Duodenal mucosa (tissue), 2 donors: ENCODE data around the gene POC1A.
"Not testable (repeated sequence)": the region's sequence is repeated elsewhere in the genome, so short reads cannot be mapped to it uniquely, and the experiment has no call there.

Experiments used
- H3K27ac ChIP-seq: one replicate; pipeline ENCODE4 v1.7.0; 2013; ENCODE audit warnings: low read depth, low read length
- H3K27me3 ChIP-seq, 2 donors: one replicate each; pipeline ENCODE4 v1.7.0; 2013; ENCODE audit warnings: low read length in 2 of 2, control low read depth in 1 of 2; ENCODE audit not compliant: insufficient read depth in 2 of 2, control insufficient read depth in 1 of 2
- H3K36me3 ChIP-seq, 2 donors: one replicate each; pipeline ENCODE4 v1.7.0; 2013; ENCODE audit warnings: low read length in 2 of 2, control low read depth in 1 of 2; ENCODE audit not compliant: insufficient read depth in 2 of 2, control insufficient read depth in 1 of 2
- H3K4me1 ChIP-seq, 2 donors: one replicate each; pipeline ENCODE4 v1.7.0; 2013; ENCODE audit warnings: low read length in 2 of 2, control low read depth in 1 of 2; ENCODE audit not compliant: insufficient read depth in 2 of 2, control insufficient read depth in 1 of 2
- H3K4me3 ChIP-seq, 2 donors: one replicate each; pipeline ENCODE4 v1.7.0; 2013; ENCODE audit warnings: low read length in 2 of 2, low read depth in 1 of 2
- H3K9ac ChIP-seq, 2 donors: one replicate each; pipeline ENCODE4 v1.7.0; 2013; ENCODE audit warnings: low read length in 2 of 2, low read depth in 1 of 2
- H3K9me3 ChIP-seq, 2 donors: one replicate each; pipeline ENCODE4 v1.7.0; 2013; ENCODE audit warnings: low read length in 2 of 2, control low read depth in 1 of 2; ENCODE audit not compliant: control insufficient read depth in 1 of 2

POC1A gene

DNA sequence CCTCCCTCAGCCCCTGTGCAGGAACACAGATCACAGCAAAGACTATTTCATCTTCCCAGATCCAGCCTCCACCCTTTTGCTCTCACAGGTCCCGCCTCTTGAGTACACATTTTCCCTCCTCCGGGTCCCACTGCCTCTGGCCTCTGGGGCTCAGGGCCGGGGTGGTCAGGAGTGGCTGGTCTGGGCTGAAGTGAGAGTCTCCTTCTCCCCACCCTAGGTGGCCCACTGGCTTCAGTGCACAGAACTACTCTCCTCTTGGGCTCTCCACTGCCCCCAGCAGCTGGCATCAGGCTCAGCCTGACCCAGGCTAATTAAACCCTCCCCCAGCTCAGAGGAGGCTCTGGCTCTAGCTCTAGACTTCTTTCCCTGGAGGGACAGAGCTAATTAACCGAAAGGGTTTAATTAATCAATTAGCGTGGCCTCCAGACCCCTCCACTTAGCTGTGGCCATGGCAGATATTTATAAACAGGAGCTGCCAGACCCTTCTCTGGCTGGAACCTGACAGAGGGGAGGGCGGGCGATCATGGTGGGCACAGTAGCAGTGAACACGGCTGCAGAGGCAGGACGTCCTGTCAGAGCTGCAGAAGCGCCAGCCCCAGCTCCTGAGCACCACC, 113.0 kb downstream of the POC1A start:
- Histone ChIP-seq H3K9ac (no peak overlapping the region), H3K27ac (no peak overlapping the region), H3K4me3 (no peak overlapping the region), H3K36me3 (no peaks in the 10 kb centered on the region), H3K27me3 (peaks cover 4 to 12% of the 10 kb centered on the region in 2 donors), H3K4me1 (no peaks in the 10 kb centered on the region), H3K9me3 (no peaks in the 10 kb centered on the region)

DNA sequence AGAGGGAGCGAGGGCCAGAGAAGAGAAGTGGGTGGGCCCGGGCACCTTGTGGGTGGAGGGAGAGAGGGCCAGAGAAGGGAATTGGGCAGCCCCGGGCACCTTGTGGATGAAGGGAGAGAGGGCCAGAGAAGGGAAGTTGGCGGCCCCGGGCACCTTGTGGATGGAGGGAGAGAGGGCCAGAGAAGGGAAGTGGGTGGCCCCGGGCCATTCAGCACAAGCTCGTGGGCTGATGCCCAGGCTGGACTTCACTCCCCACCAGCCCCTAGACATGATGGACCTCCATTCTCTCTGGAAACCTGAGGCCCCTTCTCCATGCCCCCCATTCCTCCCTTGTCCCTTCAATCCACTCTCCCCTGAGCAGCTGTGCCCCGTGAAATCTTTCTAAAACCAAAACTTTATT, 113.6 kb downstream of the POC1A start:
- Histone ChIP-seq H3K9me3 (no peaks in the 10 kb centered on the region), H3K27me3 (peaks cover 4 to 12% of the 10 kb centered on the region in 2 donors), H3K4me1 (no peaks in the 10 kb centered on the region), H3K27ac (no peak overlapping the region), H3K4me3 (no peak overlapping the region), H3K36me3 (no peaks in the 10 kb centered on the region), H3K9ac (no peak overlapping the region)

DNA sequence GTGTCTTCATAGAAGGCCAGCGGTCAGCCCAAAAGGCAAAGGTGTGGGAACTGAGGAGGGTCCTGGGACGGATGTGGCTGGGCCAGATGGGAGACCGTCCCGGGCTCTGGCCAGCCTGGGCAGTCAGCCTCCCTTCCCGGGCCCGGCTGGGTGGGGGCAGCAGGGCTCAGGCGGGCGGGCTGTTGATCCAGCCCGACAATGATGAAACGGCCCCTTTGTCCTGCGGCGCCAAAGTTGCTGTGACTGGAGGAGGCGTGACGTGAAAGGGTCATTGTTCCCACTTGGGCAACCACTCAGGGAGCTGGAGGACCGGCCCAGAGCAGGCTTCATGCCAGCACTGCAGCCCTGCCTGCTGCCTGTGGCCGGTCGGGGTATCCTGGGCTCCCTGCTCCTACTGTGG, 114.4 kb downstream of the POC1A start:
- H3K27me3 ChIP-seq: peaks cover 4 to 12% of the 10 kb centered on the region in 2 donors
- no peaks in the 10 kb centered on the region for H3K36me3 ChIP-seq
- H3K4me1 ChIP-seq: no peaks in the 10 kb centered on the region
- H3K9me3 ChIP-seq: no peaks in the 10 kb centered on the region
- no peak overlapping the region for H3K4me3 ChIP-seq
- no peak overlapping the region for H3K27ac ChIP-seq
- no peak overlapping the region for H3K9ac ChIP-seq

DNA sequence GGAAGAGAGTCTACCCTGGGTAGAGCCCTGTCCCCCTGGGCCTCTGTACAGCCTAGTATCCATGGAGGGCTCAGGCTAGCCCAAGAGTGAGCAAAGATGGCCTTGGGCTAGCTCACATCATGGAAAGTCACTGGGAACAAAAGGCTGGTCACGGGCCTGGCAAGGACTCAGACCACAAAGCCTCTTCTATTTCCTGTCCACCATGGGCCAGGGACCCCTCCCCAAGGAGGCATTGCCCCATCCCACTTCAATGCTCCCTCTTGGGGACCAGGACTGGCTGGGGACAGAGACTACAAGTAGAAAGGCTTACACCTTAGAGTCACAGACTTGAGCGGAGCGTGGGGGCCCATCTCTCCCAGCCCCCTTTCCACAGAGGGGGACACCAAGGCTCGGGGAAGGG, 114.8 kb downstream of the POC1A start:
- no peaks in the 10 kb centered on the region for H3K4me1 ChIP-seq
- H3K36me3 ChIP-seq: no peaks in the 10 kb centered on the region
- peaks cover 4 to 12% of the 10 kb centered on the region in 2 donors for H3K27me3 ChIP-seq
- H3K9ac ChIP-seq: no peak overlapping the region
- H3K9me3 ChIP-seq: no peaks in the 10 kb centered on the region
- no peak overlapping the region for H3K4me3 ChIP-seq
- no peak overlapping the region for H3K27ac ChIP-seq

DNA sequence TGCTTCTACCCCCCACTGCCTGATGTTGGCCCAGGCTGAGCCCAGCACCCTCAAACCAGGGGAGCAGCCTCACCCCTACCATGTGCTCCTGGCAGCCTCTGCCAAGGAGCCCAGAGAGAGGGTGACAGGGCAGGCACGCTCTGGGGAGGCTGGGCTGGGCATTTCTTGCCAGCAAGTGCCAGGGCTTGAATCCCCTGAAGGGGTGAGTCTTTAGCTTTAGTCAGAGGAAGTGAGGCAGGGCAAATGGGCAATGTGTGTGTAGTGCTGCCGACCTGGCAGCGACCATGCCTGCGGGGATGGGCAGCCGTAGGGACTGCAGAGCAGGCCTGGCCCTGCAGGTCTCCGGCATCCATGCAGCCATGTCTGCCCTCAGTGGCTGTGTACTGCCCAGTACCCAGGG, 116.0 kb downstream of the POC1A start:
- Histone ChIP-seq H3K27ac (no peak overlapping the region), H3K27me3 (peaks cover 4 to 12% of the 10 kb centered on the region in 2 donors), H3K4me1 (no peaks in the 10 kb centered on the region), H3K9me3 (no peaks in the 10 kb centered on the region), H3K9ac (no peak overlapping the region), H3K4me3 (no peak overlapping the region), H3K36me3 (no peaks in the 10 kb centered on the region)

DNA sequence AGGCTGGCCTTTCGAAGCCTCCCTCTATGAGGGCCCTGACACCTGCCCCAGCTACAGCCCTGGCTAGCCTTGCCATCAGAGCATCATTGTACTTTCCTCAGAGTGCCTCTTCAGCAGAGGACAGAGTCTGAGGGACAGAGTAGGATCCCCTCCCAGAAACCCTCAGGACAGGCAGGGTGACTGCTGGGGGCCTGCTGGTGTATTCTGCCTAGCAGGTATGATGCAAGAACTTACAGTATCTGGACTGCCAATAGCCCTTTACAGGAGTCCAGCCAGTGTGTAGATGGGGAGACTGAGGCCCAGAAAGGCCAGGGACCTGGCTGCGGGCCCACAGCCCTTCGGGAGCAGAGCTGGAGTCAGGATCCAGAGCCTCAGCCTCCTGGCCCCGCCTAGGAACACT, 116.9 kb downstream of the POC1A start:
- H3K27ac ChIP-seq: no peak overlapping the region
- H3K36me3 ChIP-seq: no peaks in the 10 kb centered on the region
- no peak overlapping the region for H3K4me3 ChIP-seq
- no peaks in the 10 kb centered on the region for H3K9me3 ChIP-seq
- no peak overlapping the region for H3K9ac ChIP-seq
- H3K27me3 ChIP-seq: peaks cover 4 to 12% of the 10 kb centered on the region in 2 donors
- no peaks in the 10 kb centered on the region for H3K4me1 ChIP-seq

DNA sequence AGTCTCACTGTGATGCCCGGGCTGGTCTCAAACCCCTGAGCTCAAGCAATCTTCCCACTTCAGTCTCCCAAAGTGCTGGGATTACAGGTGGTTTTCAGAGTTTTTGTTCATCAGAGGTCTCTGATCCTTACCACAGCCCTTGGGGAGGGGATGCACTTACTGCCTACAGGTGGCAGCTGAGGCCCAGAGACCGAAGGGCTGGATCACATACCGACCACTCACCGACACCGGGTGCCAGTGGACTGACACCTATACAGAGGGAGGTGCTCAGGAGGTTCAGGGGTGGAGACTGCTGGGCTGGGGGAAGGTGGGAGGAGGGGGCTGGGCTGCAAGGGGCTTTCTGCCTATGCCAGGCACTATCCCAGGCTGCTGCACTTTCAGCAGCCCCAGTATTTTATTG, 117.4 kb downstream of the POC1A start:
- Histone ChIP-seq H3K9ac (no peak overlapping the region), H3K27ac (no peak overlapping the region), H3K9me3 (no peaks in the 10 kb centered on the region)

DNA sequence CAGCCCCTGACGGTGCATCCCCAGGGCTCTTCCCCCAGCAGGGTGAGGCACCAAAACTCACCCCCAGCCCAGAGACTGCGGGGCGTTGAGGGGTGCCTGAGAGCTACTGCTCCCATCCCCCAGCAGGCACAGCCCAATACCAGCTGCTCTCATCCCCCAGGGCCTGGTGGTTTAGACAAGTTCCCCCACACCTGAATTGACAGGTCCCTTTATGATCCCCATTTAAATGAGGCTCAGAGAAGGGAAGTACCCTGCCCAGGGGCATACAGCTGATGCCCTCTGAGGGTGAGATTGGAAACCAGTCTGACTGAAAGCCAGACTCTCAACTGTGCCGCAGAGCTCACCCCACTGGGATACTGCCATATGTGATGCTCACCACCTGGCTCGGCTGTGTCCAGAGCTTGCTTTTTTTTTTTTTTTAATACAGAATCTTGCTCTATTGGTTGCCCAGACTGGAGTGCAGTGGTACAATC, 118.0 kb downstream of the POC1A start:
- Histone ChIP-seq H3K9me3 (no peaks in the 10 kb centered on the region), H3K4me3 (no peak overlapping the region), H3K27me3 (peaks cover 4 to 12% of the 10 kb centered on the region in 2 donors), H3K27ac (no peak overlapping the region), H3K4me1 (no peaks in the 10 kb centered on the region), H3K36me3 (no peaks in the 10 kb centered on the region), H3K9ac (no peak overlapping the region)

More for the DNA sequence above, 117.4 kb downstream of the POC1A start:
- no peaks in the 10 kb centered on the region for H3K4me1 ChIP-seq
- no peaks in the 10 kb centered on the region for H3K36me3 ChIP-seq
- H3K27me3 ChIP-seq: peaks cover 4 to 12% of the 10 kb centered on the region in 2 donors
- no peak overlapping the region for H3K4me3 ChIP-seq

DNA sequence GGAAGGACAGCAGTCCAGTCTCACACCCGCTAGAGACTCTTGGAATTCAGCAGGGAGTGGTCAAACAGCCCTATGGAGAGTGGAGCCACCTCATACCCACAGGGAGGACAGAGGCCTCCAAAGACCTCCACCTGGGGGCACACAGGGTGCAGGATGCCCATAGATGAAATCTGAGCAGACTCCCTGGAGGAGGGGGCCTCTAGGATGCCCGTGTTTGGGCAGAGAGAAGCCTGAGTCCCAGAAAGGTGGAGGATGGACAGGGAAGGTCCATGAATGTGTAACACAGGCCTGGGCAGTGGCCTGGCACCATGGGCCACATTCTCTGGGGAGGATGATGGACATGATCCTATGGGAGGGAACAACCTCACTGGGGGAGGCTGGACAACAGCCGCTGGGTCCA, 119.6 kb downstream of the POC1A start:
- H3K9ac ChIP-seq: no peak overlapping the region
- no peak overlapping the region for H3K27ac ChIP-seq
- H3K4me1 ChIP-seq: no peaks in the 10 kb centered on the region
- peaks cover 4 to 7% of the 10 kb centered on the region in 2 donors for H3K27me3 ChIP-seq
- no peaks in the 10 kb centered on the region for H3K36me3 ChIP-seq
- H3K9me3 ChIP-seq: no peaks in the 10 kb centered on the region
- H3K4me3 ChIP-seq: no peak overlapping the region

DNA sequence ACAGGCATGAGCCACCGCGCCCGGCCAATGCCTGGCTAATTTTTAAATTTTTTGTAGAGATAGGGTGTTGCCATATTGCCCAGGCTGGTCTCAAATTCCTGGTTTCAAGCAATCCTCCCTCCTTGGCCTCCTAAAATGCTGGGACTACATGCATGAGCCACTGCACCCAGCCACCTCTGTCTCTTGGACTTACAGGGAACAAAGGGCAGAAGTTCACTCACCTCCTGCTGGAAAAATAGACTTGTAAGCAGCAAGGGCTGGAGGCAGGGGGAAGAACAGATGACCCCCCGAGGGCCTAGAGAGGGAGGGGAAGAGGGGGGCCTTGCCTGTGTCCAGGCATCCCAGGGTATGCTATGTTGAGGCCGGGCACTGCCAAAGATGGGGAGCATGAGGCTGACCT, 120.0 kb downstream of the POC1A start:
- no peaks in the 10 kb centered on the region for H3K4me1 ChIP-seq
- no peak overlapping the region for H3K27ac ChIP-seq
- H3K9me3 ChIP-seq: no peaks in the 10 kb centered on the region
- peaks cover under 1 to 2% of the 10 kb centered on the region in 2 donors for H3K27me3 ChIP-seq
- no peak overlapping the region for H3K4me3 ChIP-seq
- no peak overlapping the region for H3K9ac ChIP-seq
- no peaks in the 10 kb centered on the region for H3K36me3 ChIP-seq

DNA sequence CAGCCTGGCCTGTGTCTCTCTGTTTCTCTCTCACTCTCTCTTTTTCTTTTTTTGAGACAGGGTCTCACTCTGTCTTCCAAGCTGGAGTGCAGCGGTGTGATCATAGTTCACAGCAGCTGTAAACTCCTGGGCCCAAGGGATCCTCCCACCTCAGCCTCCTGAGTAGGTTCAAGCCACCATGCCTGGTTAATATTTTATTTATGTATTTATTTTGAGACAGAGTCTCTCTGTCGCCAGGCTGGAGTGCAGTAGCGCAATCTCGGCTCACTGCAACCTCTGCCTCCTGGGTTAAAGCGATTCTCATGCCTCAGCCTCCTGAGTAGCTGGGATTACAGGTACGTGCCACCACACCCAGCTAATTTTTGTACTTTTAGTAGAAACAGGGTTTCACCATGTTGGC, 120.5 kb downstream of the POC1A start:
- not testable (repeated sequence) for H3K9me3 ChIP-seq, H3K9ac ChIP-seq, H3K36me3 ChIP-seq, H3K27me3 ChIP-seq, H3K4me1 ChIP-seq, H3K4me3 ChIP-seq, H3K27ac ChIP-seq
